HG03575 (cell line): Measurements from ENCODE around the gene IPMK.
"Not testable (repeated sequence)": the region's sequence is repeated elsewhere in the genome, so short reads cannot be mapped to it uniquely, and the experiment has no call there.

ENCODE experiments used
- ATAC-seq: cut with Tn5 transposase; IDR thresholded peaks from one replicate; pipeline ENCODE4 v1.9.1; 2021; ENCODE audit not compliant: unreplicated experiment, insufficient number of reproducible peaks, low FRiP score; ENCODE audit errors: extremely low read depth

IPMK gene

DNA sequence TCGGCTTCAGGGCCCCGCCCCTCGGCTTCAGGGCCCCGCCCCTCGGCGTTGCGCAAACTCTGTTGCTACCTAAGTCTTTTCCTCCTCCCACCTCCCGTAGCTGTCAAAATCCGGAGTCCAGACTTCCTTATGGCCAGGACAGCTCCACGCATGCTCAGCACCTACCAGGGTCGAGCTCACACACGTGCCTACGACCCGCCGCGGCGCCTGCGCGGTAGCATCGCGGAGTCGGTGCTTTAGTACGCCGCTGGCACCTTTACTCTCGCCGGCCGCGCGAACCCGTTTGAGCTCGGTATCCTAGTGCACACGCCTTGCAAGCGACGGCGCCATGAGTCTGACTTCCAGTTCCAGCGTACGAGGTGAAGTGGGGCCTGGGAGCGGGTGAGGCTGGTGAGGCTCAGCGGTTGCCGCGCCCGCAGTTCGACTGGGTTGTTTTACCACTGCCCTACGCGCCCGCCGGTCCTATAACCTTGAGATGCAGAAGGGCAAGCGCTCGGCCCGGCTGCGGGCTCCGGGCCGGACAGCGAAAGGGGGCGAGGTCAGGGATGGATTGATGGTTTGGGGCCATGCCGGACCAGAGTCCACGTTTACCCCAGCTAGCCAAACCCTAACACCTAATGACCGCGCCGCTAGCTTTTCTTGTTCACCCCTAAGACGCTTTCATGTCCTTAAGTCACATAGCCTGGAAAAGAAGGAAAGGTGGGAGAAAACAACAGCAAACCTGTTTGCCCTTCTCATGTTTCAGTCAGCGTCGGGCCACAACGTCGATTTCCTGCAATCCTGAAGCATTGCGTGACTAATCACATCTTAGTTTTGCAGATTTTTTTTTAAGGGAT, 1.5 kb upstream of the IPMK start, which contains the start of gene CISD1:
Gene CISD1 (plus strand): TSS at position 217 of the 836 bp plus-strand sequence. CDS start 112 bp downstream, at position 329.
- peak; percentile 53 for ATAC-seq

DNA sequence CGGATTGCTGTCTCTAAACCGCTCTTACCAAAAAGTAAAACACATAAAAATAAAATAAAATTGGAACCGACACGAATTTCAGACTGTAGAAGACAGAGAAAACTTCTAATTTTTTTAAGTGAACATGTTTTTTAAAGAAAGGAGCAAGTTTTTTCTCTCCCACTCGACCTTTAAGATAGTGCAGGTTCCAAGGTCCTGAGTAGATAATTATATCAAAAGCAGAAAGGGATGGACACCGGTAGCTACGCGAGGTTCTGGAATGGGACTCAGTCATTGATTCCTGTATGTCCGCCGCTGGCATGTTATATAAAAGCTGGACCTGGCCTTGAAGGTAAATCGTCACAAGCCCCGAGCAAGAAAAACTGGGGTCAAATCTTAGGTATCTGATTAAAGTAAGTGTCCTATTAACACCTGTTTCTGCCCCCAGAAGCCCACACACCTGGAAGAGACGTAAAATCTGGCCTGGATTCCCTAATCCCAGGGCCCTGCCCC, 806 bp upstream of the IPMK start:
- no peak for ATAC-seq

DNA sequence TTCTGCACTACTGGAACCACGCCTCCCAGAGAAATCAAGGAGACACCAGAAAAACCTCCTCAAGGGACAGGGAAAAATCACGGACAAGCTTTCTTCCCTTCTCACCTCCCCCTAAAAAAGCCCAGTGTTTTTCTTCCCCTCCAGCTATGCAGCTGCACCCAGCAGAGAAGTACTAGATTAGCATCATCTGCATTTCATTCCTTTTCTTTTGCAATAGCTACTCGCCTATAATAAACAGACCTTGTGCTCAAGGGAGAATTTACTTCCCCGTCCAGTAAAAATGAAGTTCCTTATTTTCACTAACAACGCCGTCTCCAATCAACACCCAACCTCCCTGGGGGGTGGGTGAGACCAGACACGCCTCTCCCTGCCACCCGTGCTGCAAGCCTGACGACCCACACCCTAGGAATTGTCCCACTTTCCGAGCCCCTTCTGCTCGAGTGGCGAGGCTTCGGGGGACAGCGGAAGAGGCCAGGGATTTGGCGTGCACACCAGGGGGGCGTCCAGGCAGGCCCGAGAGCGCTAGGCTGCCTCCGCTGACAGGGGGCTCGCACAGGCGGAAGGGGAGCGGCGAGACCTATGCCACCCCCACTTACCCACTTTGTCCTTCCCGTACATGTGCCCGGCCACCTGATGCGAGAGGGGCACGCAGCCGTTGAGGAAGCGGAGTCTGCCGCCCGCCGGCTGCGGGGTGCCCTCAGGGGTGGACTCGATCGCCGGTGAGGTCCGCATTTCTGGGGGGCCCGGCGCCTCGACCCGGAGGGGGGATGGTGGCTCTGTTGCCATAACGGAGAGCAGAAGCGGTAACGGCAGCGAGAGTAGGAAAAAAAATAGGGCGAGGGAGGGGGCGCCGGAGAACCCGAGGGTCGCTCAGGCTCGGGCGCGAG, 625 bp downstream of the IPMK start:
- ATAC-seq, result no peak

DNA sequence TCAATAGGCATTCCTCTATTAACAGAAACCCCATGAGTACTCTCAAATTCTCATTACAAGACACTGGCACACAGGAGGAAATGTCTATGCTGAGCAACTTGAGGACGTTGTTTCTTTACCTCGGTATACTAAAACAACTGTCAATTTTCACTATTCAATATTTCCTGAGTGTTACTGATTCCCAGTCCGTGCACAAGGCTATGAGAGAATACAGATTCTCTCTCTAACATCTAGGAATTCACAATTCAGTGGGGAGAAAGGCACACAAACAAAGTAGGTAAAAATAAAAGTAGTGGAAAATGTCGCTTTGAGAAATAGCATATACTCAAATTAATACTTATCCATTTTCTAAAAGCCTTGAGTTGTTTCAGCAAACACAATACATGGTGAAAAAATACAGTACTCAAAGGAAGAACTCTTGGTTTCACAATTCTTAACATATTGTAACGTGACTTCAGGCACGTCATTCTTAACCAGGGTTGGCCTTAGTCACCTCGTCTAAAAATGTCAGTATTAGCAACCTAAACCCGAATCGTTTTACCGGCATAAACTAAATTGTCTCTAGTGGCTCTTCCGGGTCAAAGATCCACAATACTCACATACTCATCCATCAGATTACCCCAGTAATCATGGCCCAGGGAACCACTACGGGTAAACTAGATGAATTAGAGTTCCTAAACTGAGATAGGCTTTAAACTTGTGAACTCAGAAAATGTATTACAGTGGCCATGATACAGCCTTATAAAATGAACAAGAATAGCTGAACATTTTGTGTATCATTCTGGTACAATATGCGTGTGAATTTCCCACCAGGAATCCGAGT, 1.5 kb downstream of the IPMK start:
- ATAC-seq, result no peak

DNA sequence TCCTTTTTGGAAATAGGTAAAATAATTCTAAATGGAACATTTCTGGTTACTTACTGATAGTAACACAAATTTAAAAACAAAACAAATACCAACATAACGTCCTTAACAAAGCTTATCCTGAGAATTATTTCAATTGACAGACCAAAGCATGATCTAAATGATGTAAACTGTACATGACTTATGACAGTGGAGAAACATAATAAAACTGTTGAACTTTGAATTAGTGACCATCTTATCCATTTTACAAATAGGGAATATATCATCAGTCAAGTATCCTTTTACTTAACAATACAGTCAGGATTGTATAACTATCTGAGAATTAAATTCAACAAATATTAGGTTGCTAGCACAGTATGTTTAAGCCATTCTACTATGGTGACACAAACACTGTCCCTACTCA, 2.4 kb downstream of the IPMK start:
- ATAC-seq, result no peak

DNA sequence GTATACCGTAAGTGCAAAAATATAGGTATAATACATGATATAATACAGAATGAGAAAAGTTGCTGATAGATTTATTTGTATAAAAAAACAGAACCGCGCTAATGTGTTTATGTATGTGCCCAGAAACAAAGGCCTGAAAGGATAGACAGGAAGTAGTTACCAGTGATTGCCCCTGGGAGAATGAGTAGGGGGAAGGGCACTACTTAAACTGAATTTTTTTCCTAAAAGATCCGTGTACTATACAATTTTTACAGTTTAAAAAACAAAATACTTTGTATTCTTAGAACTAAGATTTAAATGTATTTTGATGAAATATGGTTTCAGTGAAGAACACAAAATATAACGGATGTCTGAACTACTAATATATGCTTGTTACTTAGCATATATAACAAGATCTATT, 2.9 kb downstream of the IPMK start:
- no peak for ATAC-seq

DNA sequence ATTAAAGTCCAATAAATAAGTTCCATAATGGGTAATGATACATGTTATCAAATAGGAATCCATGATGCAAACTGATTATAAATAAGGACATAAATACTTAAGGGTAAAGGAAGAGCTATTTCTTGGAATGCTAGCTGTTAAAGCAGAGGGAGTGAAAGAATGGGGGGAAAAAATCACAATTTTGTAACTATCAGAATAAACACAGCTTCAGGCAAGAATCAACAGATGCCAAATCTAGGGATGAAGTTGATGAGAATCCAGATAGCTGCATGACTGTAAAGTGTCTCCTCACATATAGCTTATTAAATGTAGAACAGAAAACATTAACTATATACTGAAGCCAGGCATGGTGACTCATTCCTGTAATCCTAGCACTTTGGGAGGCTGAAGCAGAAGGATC, 4.9 kb downstream of the IPMK start:
- ATAC-seq, result no peak

DNA sequence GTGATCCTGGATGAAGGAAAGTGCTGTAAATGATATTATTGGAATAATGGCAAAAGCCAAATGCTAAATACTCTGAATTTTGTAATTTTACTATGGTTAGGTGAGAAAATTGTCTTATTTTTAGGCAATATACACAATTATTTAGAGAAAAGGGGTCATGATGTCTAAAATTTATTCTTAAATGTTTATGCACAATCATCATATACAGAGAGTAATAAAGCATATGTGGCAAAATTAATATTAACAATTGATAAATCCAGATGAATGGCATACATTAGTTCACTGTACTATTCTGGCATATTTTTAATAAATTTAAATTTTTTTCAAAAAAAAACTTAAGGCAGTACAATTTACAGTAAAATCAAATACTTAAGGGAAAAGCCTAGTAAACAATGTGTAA, 7.4 kb downstream of the IPMK start:
- ATAC-seq, result no peak

DNA sequence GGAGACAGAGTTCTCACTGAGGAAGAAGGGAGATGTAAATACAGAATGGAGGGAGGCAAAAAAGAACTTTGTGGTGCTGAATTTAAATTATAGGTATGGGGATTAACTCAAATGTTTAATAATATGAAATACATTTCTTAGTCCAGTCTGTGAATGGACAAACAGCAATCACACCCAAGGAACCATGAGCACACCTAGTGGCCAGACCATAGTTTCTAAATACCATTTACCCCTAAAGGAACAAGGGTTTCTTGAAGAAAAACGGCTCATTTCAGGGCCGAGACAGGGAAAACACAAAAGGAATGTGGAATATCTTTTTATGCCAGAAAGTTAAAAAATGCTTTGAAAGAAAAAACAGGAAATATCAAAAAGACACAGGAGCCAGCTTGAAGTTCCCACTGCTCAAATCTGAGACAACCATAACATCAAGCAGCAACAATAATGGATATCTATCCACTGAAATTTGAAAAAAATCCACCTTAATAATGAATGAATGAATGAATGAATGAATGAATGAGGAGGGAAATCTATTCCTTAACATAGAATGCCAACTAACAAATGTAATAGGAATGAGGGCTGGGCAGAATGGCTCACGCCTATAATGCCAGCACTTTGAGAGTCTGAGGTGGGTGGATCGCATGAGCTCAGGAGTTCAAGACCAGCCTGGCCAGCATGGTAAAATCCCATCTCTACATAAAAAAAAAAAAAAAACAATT, 8.6 kb downstream of the IPMK start:
- ATAC-seq, result no peak

DNA sequence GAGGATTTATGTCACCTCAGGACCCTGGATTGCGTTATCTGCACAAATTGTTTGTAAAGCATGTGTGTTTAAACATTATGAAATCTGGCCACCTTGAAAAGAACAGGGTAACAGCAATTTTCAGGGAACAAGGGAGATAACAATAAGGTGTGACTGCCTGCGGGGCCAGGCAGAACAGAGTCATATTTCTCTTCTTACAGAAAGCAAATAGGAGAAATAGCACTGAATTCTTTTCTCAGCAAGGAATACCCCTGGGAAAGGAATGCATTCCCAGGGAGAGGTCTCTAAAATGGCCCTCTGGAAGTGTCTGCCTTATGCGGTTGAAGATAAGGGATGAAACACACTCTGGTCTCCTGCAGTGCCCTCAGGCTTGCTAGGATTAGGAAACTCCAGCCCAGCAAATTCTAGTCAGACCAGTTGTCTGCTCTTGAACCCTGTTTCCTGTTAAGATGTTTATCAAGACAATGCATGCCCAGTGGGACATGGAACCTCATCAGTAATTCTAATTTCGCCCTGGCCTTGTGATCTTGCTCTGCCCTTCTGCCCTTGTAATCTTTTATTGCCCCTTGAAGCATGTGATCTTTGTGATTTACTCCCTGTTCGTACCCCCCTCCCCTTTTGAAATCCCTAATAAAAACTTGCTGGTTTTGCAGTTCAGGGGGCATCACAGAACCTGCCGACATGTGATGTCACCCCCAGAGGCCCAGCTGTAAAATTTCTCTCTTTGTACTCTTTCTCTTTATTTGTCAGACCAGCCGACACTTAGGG, 11.5 kb downstream of the IPMK start:
- not testable (repeated sequence) for ATAC-seq

DNA sequence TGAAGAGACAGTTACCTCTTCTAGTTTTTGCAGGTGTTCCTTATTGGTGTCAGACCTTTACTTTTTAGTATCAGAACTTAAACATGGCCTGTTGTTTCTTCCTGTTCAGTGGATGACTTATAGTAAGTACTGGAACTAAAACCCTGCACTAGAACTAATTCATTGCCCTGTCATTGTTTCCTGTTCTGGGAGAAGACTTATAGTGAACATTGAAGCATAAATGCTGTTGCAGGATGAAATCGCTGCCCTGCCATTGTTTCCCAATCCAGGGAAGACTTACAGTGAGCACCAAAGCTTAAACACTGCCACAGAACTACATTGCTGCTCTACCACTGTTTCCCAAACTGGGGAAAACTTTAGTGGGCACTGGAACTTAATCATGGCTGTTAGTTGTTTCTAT, 13.1 kb downstream of the IPMK start:
- no peak for ATAC-seq

DNA sequence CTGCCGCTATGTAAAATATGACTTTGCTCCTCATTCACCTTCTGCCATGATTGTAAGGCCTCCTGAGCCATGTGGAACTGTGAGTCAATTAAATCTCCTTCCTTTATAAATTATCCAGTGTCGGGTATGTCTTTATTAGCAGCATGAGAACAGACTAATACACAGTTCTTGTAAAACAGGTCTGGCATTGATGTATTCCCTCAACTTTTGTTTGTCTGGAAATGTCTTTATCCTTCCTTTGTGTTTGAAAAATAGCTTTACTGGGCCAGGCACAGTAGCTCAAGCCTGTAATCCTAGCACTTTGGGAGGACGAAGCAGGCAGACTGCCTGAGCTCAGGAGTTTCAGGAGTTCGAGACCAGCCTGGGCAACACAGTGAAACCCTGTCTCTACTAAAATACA, 14.5 kb downstream of the IPMK start:
- no peak for ATAC-seq

DNA sequence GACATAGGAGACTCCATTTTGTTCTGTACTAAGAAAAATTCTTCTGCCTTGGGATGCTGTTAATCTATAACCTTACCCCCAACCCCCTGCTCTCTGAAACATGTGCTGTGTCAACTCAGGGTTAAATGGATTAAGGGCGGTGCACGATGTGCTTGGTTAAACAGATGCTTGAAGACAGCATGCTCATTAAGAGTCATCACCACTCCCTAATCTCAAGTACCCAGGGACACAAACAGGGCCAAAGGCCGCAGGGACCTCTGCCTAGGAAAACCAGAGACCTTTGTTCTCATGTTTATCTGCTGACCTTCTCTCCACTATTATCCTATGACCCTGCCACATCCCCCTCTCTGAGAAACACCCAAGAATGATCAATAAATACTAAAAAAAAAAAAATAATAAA, 23.0 kb downstream of the IPMK start:
- not testable (repeated sequence) for ATAC-seq

DNA sequence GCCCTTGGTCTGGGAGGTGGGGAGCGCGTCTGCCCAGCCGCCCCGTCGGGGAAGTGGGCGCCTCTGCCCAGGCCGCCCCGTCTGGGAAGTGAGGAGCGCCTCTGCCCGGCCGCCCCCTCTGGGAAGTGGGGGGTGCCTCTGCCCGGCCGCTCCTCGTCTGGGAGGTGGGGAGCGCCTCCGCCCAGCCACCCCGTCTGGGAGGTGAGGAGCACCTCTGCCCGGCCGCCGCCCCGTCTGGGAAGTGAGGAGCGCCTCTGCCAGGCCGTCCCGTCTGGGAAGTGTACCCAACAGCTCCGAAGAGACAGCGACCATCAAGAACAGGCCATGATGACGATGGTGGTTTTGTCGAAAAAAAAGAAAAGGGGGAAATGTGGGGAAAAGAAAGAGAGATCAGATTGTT, 23.5 kb downstream of the IPMK start:
- not testable (repeated sequence) for ATAC-seq

DNA sequence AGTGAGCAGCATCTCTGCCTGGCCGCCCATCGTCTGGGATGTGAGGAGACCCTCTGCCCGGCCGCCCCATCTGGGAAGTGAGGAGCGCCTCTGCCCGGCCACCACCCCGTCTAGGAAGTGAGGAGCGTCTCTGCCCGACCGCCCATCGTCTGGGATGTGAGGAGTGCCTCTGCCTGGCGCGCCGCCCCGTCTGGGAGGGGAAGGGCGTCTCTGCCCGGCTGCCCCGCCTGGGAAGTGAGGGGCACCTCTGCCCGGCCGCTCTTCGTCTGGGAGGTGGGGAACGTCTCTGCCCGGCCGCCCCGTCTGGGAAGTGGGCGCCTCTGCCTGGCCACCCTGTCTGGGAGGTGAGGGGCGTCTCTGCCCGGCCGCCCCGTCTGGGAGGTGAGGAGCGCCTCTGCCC, 23.9 kb downstream of the IPMK start:
- ATAC-seq, result not testable (repeated sequence)

DNA sequence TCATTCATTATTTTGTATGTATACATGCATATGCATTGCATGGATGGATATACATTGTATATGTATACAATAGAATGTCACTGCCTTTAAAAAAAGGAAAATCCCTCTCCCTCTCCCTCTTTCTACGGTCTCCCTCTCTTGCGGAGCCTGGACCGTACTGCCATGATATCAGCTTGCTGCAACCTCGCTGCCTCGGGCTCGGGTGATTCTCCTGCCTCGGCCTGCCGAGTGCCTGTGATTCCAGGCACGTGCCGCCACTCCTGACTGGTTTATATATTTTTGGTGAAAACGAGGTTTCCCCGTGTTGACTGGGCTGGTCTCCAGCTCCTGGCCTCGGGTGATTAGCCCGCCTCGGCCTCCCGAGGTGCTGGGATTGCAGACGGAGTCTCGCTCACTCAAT, 24.4 kb downstream of the IPMK start:
- no peak for ATAC-seq

DNA sequence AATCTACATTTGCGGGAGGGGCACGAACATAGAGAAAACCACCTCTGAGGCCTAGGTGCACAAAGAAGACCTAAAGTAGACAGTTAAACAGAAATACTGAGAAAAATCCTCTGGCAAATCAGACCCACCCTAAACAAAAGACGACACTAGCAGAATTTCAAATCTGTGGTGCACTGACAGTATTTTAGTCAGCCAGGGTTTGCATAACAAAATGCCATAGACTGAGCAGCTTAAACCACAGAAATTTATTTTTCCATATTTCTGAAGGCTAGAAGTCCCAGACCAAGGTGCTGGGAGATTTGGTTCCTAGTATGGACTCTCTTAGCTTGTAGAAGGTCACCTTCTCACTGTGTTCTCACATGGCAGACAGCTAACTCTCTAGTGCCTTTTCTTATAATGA, 26.3 kb downstream of the IPMK start:
- ATAC-seq, result no peak

DNA sequence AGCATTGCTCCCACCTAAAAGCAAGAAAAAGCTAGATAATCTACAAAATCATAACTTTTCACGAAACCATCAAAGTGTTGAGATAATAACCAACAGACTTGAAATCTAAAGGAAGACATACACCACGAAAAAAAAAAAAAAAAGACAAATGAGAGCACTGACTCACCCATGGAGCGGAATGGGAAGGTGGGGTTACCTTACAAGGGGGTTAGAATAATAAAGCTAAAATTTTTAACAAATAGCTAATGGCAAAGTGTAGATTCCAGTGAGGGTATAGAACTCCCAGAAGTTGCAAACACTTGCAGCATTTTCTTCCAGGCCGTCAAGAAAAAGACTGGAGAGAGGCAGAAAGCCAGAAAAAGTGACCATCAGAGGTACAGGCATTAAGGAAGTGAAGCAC, 27.2 kb downstream of the IPMK start:
- ATAC-seq, result no peak
